ENCODE measurements around the gene BRD1.

BRD1 gene

DNA sequence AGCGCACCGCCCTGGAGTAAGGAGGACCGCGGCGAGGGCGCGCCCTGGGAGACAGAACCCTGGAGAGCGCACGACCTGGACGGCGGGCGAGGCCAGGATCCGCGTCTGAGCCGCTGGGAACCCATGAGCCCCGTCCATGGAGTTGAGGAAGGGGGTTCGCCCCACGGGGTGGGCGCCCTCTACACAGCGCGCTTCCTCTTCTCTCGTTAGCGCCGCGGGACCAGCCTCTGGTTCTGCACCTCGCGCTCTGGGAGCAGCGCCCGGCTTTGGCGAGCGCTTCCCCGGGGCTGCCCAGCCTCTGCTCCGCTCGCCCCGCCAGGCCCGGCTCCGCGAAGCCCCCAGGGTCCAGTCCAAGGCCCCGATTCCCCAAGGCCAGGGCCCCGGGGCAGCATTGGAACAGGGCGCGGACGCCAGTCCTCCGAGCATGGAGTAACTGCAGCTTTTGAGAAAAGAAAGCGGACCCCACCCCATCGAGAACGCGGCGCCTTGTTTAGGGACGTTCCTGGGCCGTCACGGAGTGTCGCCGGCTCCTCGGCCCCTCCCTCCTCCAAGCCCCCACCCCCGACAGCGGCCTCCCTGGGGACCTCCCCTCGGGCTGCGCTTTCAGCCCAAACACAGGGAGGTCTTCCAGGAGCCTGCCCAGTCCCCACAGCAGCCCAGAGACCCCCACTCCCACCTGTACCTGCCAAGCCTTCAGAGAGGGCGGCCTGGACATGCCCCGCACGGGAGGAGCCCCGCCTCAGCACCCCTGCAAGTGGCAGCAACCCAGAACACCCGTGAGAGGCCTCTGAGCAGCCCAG is 56.2 kb downstream of the BRD1 start:
- in situ Hi-C loops (cut with MboI; ENCODE audit: low sequenced_read_pairs), result no loop called here

DNA sequence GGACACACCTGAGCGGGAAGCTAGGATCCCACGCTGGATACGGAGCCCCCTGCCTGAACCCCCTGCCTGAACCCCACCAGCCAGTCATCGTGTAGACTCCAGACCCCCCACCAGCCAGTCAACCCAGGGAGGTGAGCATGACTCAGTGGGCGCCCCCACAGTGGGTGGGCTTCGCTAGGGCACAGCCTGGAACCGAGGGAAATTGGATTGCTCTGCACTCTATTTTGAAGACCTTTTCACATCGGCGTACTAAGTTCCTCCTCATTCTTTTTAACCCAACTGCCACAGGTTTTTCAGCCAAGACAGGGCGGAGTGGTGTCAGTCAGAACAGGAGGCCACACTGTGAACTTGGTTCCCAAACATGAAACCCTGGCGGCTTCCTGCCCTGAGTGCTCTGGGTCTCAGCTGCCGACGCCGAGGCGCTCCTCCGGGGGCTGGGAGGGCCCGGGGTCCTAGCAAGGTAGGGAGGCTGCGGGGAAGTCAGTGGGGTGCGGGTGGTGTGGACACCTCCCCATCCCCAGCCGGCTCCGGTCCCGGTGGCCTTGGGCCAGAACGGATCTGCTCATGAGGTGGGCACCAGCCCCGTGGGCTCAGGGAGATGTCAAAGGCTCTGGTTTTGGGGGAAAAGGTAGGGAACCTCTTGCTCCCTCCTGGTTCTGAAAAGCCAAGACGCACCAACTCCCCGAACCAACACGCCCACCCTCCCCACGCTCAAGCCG is 57.0 kb downstream of the BRD1 start:
- in situ Hi-C loops (cut with MboI; ENCODE audit: low sequenced_read_pairs), result no loop called here

DNA sequence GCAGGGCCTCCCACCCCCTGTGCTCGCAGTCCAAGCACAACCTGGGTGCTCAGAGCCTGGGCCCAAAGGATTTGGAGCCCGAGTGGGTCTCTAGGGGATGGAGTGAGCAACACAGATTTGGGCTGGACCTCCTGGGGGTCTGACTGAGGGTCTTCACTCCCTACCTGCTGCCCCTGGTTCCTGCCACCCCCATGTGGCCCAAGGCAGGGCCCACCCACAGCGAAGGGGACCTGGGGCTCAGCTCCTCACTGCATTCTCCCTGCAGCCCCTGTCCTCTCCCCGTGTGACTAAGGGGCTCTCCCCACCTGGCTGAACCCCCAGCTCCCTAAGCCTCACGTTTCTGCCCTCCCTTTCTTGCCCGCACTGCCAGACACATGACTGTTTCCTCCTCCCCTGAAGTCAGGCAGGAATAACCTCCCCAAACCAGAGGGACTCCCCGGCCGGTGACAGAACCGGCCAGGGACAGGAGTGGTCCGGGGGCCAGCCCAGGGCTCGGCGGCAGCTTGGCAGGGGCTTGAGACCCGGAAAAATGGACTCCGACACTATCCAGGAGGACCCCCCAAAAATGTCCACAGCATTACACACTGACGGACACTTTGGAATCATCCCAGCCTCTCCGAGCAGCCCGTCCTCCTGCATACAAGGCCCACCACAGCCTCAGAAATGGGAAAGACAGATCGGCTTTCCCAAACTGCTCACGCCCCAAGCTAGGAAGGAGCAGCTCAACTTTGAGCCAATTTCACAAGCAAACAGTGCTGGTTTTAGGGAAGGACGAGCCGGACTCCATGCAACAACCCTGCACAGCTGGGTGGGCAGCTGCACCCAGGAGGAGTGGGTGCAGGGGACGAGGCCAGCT is 57.8 kb downstream of the BRD1 start:
- in situ Hi-C loops (cut with MboI; ENCODE audit: low sequenced_read_pairs), result loop anchor here (10.0 kb wide), 1 partner anchor 255 kb away; no protein-coding TSS in a partner anchor

DNA sequence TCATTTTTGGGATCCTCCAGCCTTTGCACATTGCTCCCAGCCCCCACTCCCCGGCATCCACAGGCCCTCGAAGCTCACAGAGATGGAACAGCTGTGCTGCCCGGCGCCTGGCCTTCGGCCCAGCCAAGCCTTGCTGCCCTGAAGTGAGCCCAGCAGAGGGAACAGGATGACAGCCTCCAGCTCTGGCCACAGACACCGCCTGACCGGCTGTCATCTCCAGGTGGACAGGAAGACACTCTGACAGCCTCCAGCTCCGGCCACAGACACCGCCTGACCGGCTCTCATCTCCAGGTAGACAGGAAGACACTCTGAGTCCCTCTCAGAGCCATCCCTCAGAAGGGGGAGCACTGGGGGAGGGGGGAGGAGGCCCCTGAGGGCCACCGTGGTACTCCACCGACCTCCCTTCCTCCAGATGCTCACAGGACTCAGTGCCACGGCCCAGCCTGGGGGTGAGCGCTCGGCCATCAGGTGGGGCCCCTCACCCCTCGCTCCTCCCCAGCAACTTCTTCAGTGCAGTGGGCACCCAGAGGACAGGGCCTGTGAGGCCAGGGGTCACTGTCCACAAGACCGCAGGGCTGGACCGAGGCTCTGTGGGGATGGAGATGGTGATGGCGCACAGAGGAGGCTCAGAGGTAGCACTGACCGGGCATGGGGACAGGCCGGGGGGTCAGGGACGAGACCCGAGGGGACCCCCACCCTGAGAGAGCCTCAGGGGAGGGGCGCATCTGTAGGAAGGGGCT is 58.6 kb downstream of the BRD1 start:
- in situ Hi-C loops (cut with MboI; ENCODE audit: low sequenced_read_pairs), result loop anchor here (10.0 kb wide), 1 partner anchor 256 kb away; no protein-coding TSS in a partner anchor

DNA sequence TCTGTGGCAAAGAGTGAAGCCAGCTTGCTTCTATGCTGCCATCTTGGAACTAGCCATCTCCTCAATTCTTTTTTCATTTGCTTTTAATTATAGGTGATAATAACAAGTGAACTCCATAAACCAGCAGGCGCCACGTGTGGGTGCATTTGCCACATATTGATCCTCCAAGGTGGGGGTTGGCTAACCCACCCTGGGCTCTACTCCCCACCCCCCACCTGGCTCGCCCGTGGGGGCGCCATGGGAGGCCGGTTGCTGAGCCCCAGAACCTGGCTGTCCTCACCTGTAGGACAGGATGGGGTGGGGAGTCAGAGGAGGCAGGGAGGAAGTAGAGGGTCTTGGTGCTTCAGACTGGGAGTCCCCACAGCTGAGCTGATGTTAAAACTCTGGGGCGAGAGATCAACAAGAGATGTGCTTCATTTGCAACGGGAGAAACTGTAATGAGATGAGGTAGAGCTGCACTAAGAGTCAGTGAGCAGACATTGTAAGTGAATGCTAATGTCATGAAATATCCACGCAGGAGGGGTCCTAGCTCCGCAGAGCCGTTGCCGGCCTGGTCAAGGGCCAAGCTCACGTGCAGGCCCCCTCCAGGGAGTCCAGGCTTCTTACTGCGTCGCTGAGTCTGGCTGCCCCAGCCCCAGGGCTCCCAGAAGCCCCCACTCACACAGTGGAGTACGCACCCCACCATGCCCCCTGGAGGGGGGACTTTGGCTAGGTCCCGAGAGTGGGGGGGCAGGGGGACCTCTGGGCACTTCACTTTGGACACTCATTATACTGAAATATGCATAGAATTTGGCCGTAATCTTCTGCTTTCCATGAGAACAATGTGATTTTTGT is 59.4 kb downstream of the BRD1 start:
- in situ Hi-C loops (cut with MboI; ENCODE audit: low sequenced_read_pairs), result loop anchor here (10.0 kb wide), 1 partner anchor 257 kb away; no protein-coding TSS in a partner anchor

DNA sequence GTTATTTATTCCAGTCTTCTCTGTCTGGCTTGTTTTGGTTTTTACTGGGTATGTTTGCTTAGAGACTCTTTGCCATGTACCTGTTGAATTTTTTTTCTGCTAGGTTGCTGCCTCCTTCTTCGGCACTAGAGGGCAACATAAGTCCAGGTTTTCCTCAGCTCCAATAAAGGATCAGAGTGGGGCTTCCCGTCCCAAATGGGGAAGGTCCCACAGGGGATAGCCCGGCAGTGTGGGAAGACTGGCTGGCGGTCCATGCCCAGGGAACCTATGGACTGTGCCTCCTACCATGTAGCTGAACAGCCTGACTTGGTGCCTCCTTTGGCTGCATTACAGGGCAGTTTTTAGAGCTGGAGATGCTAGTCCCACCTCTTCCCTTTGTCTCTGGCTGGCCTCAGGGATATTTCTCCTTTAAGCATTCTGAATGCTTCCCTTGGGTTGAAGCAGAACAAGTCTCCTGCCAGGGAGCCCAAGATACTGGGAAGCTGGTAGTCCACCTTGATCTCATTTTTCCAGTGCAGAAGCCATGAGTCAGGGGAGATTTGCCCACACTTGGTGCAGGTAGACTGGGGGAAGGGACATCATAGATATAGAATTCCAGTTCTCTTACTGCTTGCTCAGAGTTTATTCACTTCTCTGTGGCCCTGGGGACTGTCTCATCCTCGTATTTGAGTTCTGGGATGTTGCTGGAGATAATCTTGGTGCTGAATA is 60.2 kb downstream of the BRD1 start:
- in situ Hi-C loops (cut with MboI; ENCODE audit: low sequenced_read_pairs), result loop anchor here (10.0 kb wide), 1 partner anchor 257 kb away; no protein-coding TSS in a partner anchor

DNA sequence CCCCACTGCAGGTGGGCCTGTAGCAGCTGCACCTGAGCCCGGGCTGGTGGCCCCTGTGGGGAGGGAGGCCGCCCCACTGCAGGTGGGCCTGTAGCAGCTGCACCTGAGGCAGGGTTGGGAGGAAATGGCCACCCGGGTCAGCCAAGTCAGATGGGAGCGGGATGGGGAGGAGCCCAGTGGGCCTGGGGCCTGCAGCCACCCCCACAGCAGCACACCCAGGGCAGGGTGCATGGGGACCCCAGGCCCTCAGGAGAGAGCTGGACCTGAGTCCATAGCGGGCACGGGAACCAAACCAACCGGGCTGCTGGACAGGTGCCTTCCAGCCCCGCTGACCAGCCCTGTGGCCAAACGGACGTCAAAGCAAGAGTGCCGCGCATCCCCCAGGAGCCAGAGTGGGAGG is 61.7 kb downstream of the BRD1 start:
- in situ Hi-C loops (cut with MboI; ENCODE audit: low sequenced_read_pairs), result loop anchor here (10.0 kb wide), 1 partner anchor 259 kb away; no protein-coding TSS in a partner anchor

DNA sequence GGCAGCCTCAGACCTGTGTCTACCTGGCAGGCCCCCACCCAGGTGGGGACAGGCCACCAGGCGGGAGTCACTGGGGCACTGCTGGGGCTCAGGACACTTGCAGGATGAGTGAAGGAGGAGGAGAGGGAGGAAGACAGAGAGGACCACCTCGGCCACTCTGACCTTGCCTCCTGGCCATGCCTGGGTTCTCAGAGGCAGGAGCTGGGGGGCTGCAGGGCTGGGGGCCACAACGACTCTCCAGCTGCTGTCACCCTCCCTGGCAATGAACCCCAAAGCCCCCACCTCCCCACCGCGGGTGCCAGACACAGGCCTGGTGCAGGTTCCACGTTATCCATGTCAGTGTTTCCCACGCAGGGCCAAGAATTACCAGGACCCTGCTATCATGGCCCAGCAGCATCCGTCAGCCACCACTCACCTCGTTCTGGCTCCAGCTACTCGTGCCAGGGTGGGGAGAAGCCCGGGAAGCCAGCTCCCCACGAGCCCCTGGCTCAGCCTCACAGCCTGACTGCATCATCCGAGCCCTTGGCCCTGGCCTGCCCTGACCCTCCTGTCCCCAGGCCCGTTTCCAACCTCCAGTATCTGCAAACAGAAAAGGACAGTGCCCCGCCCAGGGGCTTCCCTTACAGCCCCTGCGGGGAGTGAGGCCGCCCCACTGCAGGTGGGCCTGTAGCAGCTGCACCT is 62.4 kb downstream of the BRD1 start:
- in situ Hi-C loops (cut with MboI; ENCODE audit: low sequenced_read_pairs), result loop anchor here (10.0 kb wide), 1 partner anchor 260 kb away; no protein-coding TSS in a partner anchor

DNA sequence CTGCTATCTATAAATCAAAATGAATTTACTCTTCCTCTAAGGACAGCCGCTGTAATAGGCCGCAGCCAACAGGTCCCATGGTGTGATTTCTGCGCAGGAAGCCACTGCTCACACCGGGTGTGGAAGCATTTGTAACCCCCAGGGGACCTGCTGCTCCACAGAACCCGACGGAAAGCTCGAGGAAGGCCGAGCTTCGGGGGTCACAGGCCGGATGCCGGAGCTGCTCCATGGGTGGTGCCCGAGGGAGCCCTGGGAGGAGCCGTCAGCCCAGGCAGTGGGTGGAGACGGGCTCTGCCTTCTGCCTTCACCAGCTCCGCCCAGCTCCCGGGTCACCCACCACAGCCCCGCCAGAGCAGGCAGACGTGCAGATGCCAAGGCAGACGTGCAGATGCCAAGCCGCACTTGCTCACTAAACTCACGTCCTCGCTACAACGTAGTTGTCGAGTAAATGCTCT is 63.5 kb downstream of the BRD1 start:
- in situ Hi-C loops (cut with MboI; ENCODE audit: low sequenced_read_pairs), result loop anchor here (10.0 kb wide), 1 partner anchor 261 kb away; no protein-coding TSS in a partner anchor

DNA sequence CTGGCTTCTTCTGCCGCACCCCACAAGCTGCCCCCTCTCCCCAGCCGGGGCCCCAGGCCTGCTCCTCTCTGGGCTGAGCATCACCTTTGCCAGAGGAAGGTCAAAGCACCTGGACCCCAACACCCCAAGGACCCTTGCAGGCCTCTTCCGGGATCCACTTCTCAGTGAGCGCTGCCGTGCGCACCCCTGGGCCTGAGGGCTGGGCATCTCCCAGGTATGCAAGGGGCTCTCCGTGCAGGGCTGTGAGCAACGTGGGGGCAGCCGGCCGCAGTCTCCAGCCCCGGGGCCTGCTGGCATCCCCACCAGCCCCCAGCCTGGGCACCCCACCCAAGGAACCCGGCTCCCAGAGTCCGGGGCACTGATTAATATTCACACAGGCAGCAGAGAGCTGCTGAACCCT is 64.0 kb downstream of the BRD1 start:
- in situ Hi-C loops (cut with MboI; ENCODE audit: low sequenced_read_pairs), result loop anchor here (10.0 kb wide), 1 partner anchor 261 kb away; no protein-coding TSS in a partner anchor

DNA sequence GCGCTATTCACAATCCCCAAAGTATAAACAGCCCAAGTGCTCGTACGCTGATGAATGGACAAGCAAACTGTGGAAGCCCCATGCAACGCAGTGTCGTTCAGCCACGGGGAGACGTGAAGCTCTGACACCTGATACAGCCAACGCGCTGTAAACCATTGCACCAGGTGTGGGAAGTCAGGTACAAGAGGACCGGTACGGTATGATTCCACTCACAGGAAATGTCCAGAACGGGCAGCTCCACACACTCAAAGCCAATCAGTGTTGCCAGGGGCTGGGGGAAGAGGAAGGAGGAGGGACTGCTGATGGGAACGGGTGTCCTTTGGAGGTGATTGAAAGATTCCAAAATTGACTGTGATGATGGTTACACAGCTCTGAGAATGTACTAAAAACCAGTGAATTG is 64.5 kb downstream of the BRD1 start:
- in situ Hi-C loops (cut with MboI; ENCODE audit: low sequenced_read_pairs), result loop anchor here (10.0 kb wide), 1 partner anchor 262 kb away; no protein-coding TSS in a partner anchor

DNA sequence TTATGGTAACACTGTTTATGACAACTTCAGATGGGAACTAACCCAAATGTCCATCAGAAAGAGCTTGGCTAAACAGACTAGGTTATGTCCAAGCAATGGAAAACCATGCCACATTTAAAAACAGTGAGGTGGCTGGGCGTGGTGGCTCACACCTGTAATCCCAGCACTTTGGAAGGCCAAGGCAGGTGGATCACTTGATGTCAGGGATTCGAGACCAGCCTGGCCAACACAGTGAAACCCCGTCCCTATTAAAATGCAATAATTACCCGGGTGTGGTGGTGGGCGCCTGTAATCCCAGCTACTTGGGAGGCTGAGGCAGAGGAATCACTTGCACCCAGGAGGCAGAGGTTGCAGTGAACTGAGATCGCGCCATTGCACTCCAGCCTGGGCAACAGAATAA is 65.1 kb downstream of the BRD1 start:
- in situ Hi-C loops (cut with MboI; ENCODE audit: low sequenced_read_pairs), result loop anchor here (10.0 kb wide), 1 partner anchor 262 kb away; no protein-coding TSS in a partner anchor

DNA sequence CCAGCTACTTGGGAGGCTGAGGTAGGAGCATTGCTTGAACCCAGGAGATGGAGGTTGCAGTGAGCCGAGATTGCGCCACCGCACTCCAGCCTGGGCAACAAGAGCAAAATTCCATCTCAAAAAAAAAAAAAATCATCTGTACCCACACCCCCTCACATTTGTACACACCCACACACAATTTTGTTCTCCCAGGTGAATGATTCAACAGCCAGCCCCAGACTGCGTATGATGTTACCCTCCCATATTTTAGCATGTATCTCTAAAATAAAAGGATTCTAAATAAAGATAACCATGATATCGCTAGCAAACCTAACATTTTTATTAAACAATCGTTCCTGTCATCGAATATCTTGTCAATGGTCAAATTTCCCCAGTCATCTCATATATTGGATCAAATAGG is 65.8 kb downstream of the BRD1 start:
- in situ Hi-C loops (cut with MboI; ENCODE audit: low sequenced_read_pairs), result loop anchor here (10.0 kb wide), 1 partner anchor 263 kb away; no protein-coding TSS in a partner anchor

DNA sequence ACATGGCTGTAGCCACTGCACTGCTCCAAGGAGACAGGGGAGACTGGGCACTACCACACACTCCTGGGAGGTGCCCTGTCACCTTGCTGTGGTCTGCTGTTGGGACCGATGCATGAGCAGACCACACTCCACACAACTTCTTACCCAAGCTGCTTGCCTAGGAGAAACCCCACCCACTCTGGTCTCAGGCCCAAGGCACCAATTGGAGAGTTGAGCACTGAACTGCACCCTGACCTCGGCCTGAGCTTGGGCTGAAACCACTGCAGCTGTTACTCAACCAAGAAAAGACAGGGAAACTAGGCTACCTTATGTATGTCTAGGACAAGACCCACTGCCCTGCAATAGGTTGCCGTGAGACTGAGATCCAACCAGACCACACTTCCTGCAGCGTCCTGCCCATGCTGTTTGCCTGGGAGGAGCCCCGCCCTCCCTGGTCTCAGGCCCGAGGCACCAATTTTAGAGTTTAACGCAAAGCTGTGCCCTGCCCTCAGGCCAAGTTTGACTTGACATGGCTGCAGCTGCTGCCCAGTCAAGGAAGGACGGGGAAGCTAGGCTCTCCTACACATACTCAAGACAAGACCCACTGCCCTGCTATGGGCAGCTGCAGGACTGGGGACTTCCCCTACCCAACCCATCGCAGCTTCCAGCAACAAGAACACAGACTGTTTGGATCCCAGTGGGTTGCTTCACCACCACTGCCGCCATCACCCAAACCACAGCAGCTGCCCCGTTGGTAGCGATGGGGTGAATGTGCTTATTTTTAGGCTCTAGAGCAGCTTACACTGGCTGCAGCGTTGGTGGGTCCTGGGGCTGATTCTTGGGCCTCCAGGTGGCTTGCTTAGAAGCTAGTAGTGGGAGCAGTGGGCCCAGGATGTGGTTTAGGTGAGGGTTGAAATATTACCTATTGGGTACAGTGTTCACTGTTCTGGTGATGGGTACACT is 66.8 kb downstream of the BRD1 start:
- in situ Hi-C loops (cut with MboI; ENCODE audit: low sequenced_read_pairs), result loop anchor here (10.0 kb wide), 1 partner anchor 264 kb away; no protein-coding TSS in a partner anchor

DNA sequence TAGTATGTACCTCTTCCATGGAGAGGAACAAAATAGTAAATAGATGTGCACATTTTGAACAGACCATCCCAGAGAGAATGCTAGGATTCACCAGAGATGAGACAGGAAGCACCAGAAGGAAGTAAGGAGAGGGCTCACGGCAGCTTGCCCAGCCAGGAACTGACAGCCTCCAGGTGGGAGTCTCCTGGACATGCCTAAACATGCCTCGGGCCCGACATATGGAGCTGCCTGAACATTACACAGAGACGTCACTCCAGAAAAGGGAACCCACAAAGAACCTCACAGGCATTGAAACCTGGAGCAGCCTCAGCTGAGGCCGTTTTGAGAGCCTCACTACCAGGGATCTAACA is 67.4 kb downstream of the BRD1 start:
- in situ Hi-C loops (cut with MboI; ENCODE audit: low sequenced_read_pairs), result loop anchor here (10.0 kb wide), 1 partner anchor 265 kb away; no protein-coding TSS in a partner anchor

DNA sequence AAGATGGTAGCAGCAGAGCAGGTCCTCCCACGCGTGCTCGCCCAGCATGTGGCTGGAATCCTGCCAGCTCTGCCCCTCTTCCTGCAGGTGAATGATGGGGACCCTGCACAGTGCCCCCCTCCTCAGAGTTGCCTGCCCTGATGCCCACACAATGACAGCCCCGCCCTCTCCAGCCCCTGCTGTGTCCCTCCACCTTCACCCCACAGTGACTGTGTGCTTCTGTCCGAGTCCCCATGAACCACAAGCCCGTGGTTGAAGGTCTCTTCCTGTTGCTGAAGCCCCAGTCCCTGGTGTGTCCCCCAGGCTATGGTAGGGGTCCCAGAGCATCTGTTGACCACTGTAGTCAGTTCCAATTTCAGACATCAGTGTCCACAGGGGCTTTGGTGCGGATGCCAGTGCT is 71.0 kb downstream of the BRD1 start:
- in situ Hi-C loops (cut with MboI; ENCODE audit: low sequenced_read_pairs), result no loop called here

DNA sequence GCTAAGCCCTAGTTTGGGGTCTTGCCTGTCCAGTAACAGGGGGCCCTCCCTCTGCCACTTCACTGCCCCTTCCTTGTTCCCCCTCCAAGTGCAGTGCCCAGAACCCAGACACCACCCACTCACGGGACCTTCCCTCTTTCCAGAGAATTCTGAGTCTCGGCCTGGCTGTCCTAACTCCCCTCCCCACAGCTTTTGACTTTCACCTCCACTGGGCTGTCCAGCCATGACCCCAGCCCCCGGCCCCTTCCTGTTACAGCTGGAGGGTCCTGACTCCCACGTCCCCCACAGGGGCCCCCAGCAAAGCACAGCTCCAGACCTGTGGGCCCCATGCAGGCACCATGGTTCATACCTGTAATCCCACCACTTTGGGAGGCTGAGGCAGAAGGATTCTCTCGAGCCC is 71.5 kb downstream of the BRD1 start:
- in situ Hi-C loops (cut with MboI; ENCODE audit: low sequenced_read_pairs), result no loop called here
